HCT116 (cell line): ENCODE results near the gene TRMT1. TPM values are rescaled to one million over a fixed set of nuclear protein-coding genes. Genes with fewer than 3 reads are reported as not detected.

Experiments
- ATAC-seq: fragments of 200-7000 bp; cut with Tn5 transposase; 2 replicates; pipeline ENCODE4 v1.9.1; 2020; ENCODE audit warnings: mild to moderate bottlenecking, moderate library complexity
- BruUV-seq: library from RNA; stranded (reverse); fragments of 400-500 nt; replicated peaks from 2 replicates; lab custom pipeline; 2021; lab: Mats Ljungman, UMichigan
- CTCF ChIA-PET: fragments of 300-600 bp; sonication (Branson Sonifier 250); formaldehyde crosslinking; loops from one replicate; lab custom pipeline; 2021; ENCODE audit warnings: antibody characterized with exemption; lab: Charles Lee
- POLR2A ChIA-PET: fragments of 300-600, 350-600 bp; sonication (Branson Sonifier 250); formaldehyde crosslinking; loops from one replicate; lab custom pipeline; 2021; ENCODE audit warnings: antibody characterized with exemption; lab: Charles Lee
- RAD21 ChIA-PET, 2 experiments: fragments of 300-600 bp; sonication (Branson Sonifier 250); formaldehyde crosslinking; loops; one replicate each; lab custom pipeline; 2023; ENCODE audit warnings: low total read pairs in 2 of 2; ENCODE audit not compliant: uncharacterized antibody in 2 of 2, unreplicated experiment in 2 of 2, low non-redundant PET in 1 of 2; lab: Charles Lee
- DNase-seq: peaks from one replicate; pipeline ENCODE4 v3.0.0-alpha.2; 2010; ENCODE audit warnings: low read depth, low spot score
- H2AFZ ChIP-seq: fragments of 200-600 bp; shearing (Covaris generic), sonication (generic); 2 replicates; pipeline ENCODE4 v1.6.1; 2017; ENCODE audit warnings: low read depth, mixed run types, mixed read lengths, antibody characterized with exemption, low read length; ENCODE audit not compliant: poor library complexity, severe bottlenecking
- H3K27ac ChIP-seq: 2 replicates; pipeline ENCODE4 v1.5.1; 2012; ENCODE audit warnings: low read depth, low read length
- H3K27me3 ChIP-seq: fragments of 200-600 bp; sonication (generic); 2 replicates; pipeline ENCODE4 v1.6.1; 2016; ENCODE audit warnings: mixed run types, low read length, mixed read lengths; ENCODE audit not compliant: insufficient read depth
- H3K36me3 ChIP-seq, 2 experiments: fragments of 200-500 bp in 1 of 2; fragments of 200-600 bp in 1 of 2; sonication (Bioruptor generic) in 1 of 2; sonication (generic) in 1 of 2; 2 replicates each; pipeline versions ENCODE4 v1.5.1 to v1.6.1; 2014 to 2016; ENCODE audit warnings: low read length in 2 of 2, inconsistent platforms in 1 of 2, mixed read lengths in 1 of 2, mixed run types in 1 of 2; ENCODE audit not compliant: insufficient read depth in 2 of 2, control insufficient read depth in 1 of 2
- H3K4me1 ChIP-seq, 2 experiments: fragments of 200-600 bp in 1 of 2; sonication (generic) in 1 of 2; 2 replicates each; pipeline versions ENCODE4 v1.5.1 to v1.6.1; 2012 to 2017; ENCODE audit warnings: low read length in 2 of 2, inconsistent platforms in 1 of 2, mild to moderate bottlenecking in 1 of 2, mixed read lengths in 1 of 2, mixed run types in 1 of 2, moderate library complexity in 1 of 2; ENCODE audit not compliant: insufficient read depth in 2 of 2, control insufficient read depth in 1 of 2
- H3K4me2 ChIP-seq: fragments of 200-600 bp; sonication (generic); 2 replicates; pipeline ENCODE4 v1.6.1; 2017; ENCODE audit warnings: mixed run types, low read length, mixed read lengths
- H3K4me3 ChIP-seq, 2 experiments: fragments of 200-600 bp in 1 of 2; sonication (generic) in 1 of 2; replicated peaks in 1 of 2; 2 replicates each; pipeline ENCODE4 v1.5.1; 2011 to 2016; ENCODE audit warnings: low read length in 2 of 2, control low read depth in 1 of 2, low read depth in 1 of 2, mild to moderate bottlenecking in 1 of 2, mixed read lengths in 1 of 2, mixed run types in 1 of 2
- H3K79me2 ChIP-seq: fragments of 200-600 bp; sonication (generic); 2 replicates; pipeline ENCODE4 v1.6.1; 2017; ENCODE audit warnings: mild to moderate bottlenecking, mixed run types, low read length, moderate library complexity, mixed read lengths; ENCODE audit not compliant: insufficient read depth
- H3K9ac ChIP-seq: fragments of 200-600 bp; sonication (generic); 2 replicates; pipeline ENCODE4 v1.6.1; 2016; ENCODE audit warnings: low read length, mixed read lengths
- H3K9me2 ChIP-seq: fragments of 200-600 bp; sonication (generic), shearing (Covaris generic); 2 replicates; pipeline ENCODE4 v1.6.1; 2017; ENCODE audit warnings: mixed run types, mild to moderate bottlenecking, moderate library complexity; ENCODE audit not compliant: insufficient read depth
- H3K9me3 ChIP-seq, 2 experiments: fragments of 200-500 bp in 1 of 2; fragments of 200-600 bp in 1 of 2; sonication (Bioruptor generic) in 1 of 2; sonication (generic) in 1 of 2; 2 replicates each; pipeline ENCODE4 v1.6.1; 2014 to 2017; ENCODE audit warnings: low read length in 2 of 2, mixed read lengths in 2 of 2, inconsistent platforms in 1 of 2, low read depth in 1 of 2, mild to moderate bottlenecking in 1 of 2, mixed run types in 1 of 2, moderate library complexity in 1 of 2; ENCODE audit not compliant: control insufficient read depth in 1 of 2, insufficient read depth in 1 of 2
- H4K20me1 ChIP-seq: fragments of 200-600 bp; sonication (generic), shearing (Covaris generic); 2 replicates; pipeline ENCODE4 v1.6.1; 2017; ENCODE audit warnings: mixed run types, mild to moderate bottlenecking, moderate library complexity; ENCODE audit not compliant: insufficient read depth
- EGR1 ChIP-seq: IDR thresholded peaks from 2 replicates; pipeline ENCODE4 v1.6.1; 2012; ENCODE audit warnings: low read depth
- ELF1 ChIP-seq: IDR thresholded peaks from 2 replicates; pipeline ENCODE4 v1.6.1; 2012; ENCODE audit warnings: low read depth, borderline replicate concordance
- EZH2phosphoT487 ChIP-seq: fragments of 200-600 bp; IDR thresholded peaks from 2 replicates; pipeline ENCODE4 v1.6.1; 2018; ENCODE audit warnings: antibody characterized with exemption, borderline replicate concordance
- FOSL1 ChIP-seq: IDR thresholded peaks from 2 replicates; pipeline ENCODE4 v1.6.1; 2012; ENCODE audit warnings: low read depth
- POLR2A ChIP-seq: IDR thresholded peaks from 2 replicates; pipeline ENCODE4 v1.7.0; 2011; ENCODE audit warnings: borderline replicate concordance; ENCODE audit not compliant: insufficient read depth, insufficient read length; ENCODE audit errors: extremely low read depth
- POLR2AphosphoS5 ChIP-seq: IDR thresholded peaks from 2 replicates; pipeline ENCODE4 v1.6.1; 2011; ENCODE audit warnings: mild to moderate bottlenecking, low read depth, low read length, moderate library complexity
- SIN3A ChIP-seq: IDR thresholded peaks from 2 replicates; pipeline ENCODE4 v1.6.1; 2012; ENCODE audit warnings: low read depth
- TCF7L2 ChIP-seq: IDR thresholded peaks from 2 replicates; pipeline ENCODE4 v1.7.0; 2011; ENCODE audit warnings: borderline replicate concordance, inconsistent platforms; ENCODE audit not compliant: insufficient read depth, insufficient read length; ENCODE audit errors: extremely low read depth
- intact Hi-C: fragments of 100-400 bp; cut with micrococcal nuclease; formaldehyde crosslinking; loops from 2 replicates; pipeline ENCODE4 v1.10.0; 2022
- total RNA-seq: library from RNA; stranded (reverse); gene quantifications from one replicate; pipeline ENCODE4 v1.2.1, GENCODE V29; 2021; ENCODE audit not compliant: unreplicated experiment
- TF ChIP-seq, protein P1 (sequence below): IDR thresholded peaks from 2 replicates; pipeline ENCODE4 v1.6.1; 2012
- TF ChIP-seq, protein P2 (sequence below), 3 experiments: fragments of 200-600 bp in 1 of 3; sonication (generic) in 1 of 3; IDR thresholded peaks in 2 of 3; conservative IDR thresholded peaks in 1 of 3; 2 replicates each; pipeline ENCODE4 v1.5.1; 2012 to 2017; ENCODE audit warnings: low read depth in 2 of 3, low read length in 2 of 3, antibody characterized with exemption in 1 of 3, borderline replicate concordance in 1 of 3, control low read depth in 1 of 3, mild to moderate bottlenecking in 1 of 3, mixed read lengths in 1 of 3, mixed run types in 1 of 3, moderate library complexity in 1 of 3; ENCODE audit not compliant: insufficient read depth in 1 of 3
- TF ChIP-seq, protein P3 (sequence below): IDR thresholded peaks from 2 replicates; pipeline ENCODE4 v1.6.1; 2011; ENCODE audit warnings: mild to moderate bottlenecking, low read length, moderate library complexity; ENCODE audit not compliant: insufficient replicate concordance; ENCODE audit errors: extremely low read depth
- TF ChIP-seq, protein P4 (sequence below): IDR thresholded peaks from 2 replicates; pipeline ENCODE4 v1.6.1; 2012

Gene TRMT1
- total RNA-seq, 1 experiment from 2014 or later, result 84.4 TPM

DNA sequence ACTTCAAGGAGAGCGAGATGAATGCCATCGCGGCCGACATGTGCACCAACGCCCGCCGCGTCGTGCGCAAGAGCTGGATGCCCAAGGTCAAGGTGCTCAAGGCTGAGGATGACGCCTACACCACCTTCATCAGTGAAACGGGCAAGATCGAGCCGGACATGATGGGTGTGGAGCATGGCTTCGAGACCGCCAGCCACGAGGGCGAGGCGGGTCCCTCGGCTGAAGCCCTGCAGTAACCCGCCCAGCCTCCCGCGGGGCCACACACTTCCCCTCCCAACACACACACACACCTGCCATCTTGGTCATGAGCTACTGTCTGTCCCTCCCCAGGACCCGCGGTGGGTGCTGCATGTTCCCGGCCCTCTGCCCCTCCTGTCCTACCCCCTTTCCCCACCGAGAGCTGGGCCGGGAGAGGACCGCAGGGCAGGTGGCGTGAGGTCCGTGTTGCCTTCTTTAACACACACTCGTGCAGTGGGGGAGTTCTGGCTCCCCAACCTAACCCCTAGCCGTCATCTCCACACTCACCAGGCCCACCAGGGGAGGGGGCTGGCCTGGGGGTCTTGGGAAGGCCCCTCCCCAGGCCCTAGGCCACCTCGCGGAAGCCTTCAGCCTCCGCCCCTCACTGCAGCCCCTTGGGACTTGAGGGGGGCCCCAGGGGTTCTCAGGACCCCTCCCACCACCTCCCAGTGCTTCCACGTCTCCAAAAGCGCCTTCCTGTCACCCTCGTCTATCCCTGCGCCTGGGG lies 21.8 kb upstream of the TRMT1 start:
- Histone ChIP-seq H3K9me2 (no peaks in the 10 kb centered on the region), H2AFZ (no peak overlapping the region), H3K4me3 (no peak overlapping the region), H4K20me1 (peaks cover 4% of the 10 kb centered on the region; the same call in 1 of the 2 replicates), H3K9me3 (no peaks in the 10 kb centered on the region), H3K9ac (no peak overlapping the region), H3K27ac (no peak overlapping the region; the same call in 1 of the 2 replicates), H3K79me2 (peaks cover 16% of the 10 kb centered on the region), H3K4me1 (peaks cover 20 to 36% of the 10 kb centered on the region in 2 experiments), H3K27me3 (no peaks in the 10 kb centered on the region), H3K36me3 (peaks cover 12 to 29% of the 10 kb centered on the region in 2 experiments; a peak in 3 of 4 replicates), H3K4me2 (no peak overlapping the region)
- CTCF ChIA-PET, result no interaction called here
- no TSS peak for BruUV-seq
- no peak for ATAC-seq
- POLR2A ChIA-PET, result interaction anchor here (0.7 kb wide), 1 partner anchor 9 kb away, joined by 3 read pairs; no protein-coding TSS in a partner anchor
- DNase-seq, result no peak
- intact Hi-C loops, result no loop called here
- no peak for TF ChIP-seq SIN3A
- TF ChIP-seq ELF1, result no peak
- TF ChIP-seq TCF7L2, result no peak
- TF ChIP-seq FOSL1, result no peak
- RAD21 ChIA-PET, result no interaction called here

DNA sequence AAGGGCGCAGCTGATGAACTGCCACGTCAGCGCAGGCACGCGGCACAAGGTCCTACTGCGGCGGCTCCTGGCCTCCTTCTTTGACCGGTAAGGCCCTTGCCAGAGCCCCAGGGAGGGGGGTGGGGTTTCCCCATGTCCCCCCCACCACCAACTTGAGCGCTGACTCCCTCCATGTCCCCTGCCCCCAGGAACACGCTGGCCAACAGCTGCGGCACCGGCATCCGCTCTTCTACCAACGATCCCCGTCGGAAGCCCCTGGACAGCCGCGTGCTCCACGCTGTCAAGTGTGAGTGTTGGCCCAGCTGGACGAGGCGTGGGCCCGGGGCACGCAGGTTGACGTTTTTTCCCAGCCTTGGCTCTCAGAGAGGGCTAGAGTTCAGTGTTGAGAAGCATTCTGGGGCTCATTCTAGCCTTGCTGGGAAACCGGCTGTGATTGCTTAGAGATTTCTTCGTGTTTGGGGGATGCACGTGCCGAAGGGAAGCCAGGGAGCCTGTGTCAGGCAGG lies 20.8 kb upstream of the TRMT1 start:
- H3K9me3 ChIP-seq, result no peaks in the 10 kb centered on the region
- ATAC-seq, result no peak
- no peak overlapping the region for H3K27ac ChIP-seq
- intact Hi-C loops, result no loop called here
- peaks cover 12 to 35% of the 10 kb centered on the region in 2 experiments; a peak in 3 of 4 replicates for H3K36me3 ChIP-seq
- no peaks in the 10 kb centered on the region for H3K27me3 ChIP-seq
- BruUV-seq, result no TSS peak
- H3K9me2 ChIP-seq, result no peaks in the 10 kb centered on the region
- H3K4me1 ChIP-seq, result peaks cover 13 to 34% of the 10 kb centered on the region in 2 experiments
- ChIA-PET CTCF (no interaction called here), POLR2A (no interaction called here), RAD21 (no interaction called here)
- no peak for DNase-seq
- peaks cover 26% of the 10 kb centered on the region for H3K79me2 ChIP-seq
- H3K9ac ChIP-seq, result no peak overlapping the region
- no peak overlapping the region for H2AFZ ChIP-seq
- H3K4me2 ChIP-seq, result no peak overlapping the region
- no peak overlapping the region for H3K4me3 ChIP-seq
- H4K20me1 ChIP-seq, result peaks cover 6% of the 10 kb centered on the region; the same call in 1 of the 2 replicates
- no peak for TF ChIP-seq FOSL1
- no peak for TF ChIP-seq POLR2AphosphoS5
- TF ChIP-seq, protein P1, sequence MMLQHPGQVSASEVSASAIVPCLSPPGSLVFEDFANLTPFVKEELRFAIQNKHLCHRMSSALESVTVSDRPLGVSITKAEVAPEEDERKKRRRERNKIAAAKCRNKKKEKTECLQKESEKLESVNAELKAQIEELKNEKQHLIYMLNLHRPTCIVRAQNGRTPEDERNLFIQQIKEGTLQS, result no peak
- no peak for TF ChIP-seq EZH2phosphoT487
- TF ChIP-seq, protein P2, sequence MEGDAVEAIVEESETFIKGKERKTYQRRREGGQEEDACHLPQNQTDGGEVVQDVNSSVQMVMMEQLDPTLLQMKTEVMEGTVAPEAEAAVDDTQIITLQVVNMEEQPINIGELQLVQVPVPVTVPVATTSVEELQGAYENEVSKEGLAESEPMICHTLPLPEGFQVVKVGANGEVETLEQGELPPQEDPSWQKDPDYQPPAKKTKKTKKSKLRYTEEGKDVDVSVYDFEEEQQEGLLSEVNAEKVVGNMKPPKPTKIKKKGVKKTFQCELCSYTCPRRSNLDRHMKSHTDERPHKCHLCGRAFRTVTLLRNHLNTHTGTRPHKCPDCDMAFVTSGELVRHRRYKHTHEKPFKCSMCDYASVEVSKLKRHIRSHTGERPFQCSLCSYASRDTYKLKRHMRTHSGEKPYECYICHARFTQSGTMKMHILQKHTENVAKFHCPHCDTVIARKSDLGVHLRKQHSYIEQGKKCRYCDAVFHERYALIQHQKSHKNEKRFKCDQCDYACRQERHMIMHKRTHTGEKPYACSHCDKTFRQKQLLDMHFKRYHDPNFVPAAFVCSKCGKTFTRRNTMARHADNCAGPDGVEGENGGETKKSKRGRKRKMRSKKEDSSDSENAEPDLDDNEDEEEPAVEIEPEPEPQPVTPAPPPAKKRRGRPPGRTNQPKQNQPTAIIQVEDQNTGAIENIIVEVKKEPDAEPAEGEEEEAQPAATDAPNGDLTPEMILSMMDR (IDR thresholded peaks at IDR 0.05 in 2 of 3, conservative IDR thresholded peaks at IDR 0.05 in 1 of 3; ENCODE audit: borderline replicate concordance in 1 of 3, insufficient read depth in 1 of 3, low read depth in 2 of 3, low read length in 2 of 3), result no peak
- no peak for TF ChIP-seq EGR1
- TF ChIP-seq, protein P3, sequence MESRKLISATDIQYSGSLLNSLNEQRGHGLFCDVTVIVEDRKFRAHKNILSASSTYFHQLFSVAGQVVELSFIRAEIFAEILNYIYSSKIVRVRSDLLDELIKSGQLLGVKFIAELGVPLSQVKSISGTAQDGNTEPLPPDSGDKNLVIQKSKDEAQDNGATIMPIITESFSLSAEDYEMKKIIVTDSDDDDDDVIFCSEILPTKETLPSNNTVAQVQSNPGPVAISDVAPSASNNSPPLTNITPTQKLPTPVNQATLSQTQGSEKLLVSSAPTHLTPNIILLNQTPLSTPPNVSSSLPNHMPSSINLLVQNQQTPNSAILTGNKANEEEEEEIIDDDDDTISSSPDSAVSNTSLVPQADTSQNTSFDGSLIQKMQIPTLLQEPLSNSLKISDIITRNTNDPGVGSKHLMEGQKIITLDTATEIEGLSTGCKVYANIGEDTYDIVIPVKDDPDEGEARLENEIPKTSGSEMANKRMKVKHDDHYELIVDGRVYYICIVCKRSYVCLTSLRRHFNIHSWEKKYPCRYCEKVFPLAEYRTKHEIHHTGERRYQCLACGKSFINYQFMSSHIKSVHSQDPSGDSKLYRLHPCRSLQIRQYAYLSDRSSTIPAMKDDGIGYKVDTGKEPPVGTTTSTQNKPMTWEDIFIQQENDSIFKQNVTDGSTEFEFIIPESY, result no peak
- TF ChIP-seq, protein P4, sequence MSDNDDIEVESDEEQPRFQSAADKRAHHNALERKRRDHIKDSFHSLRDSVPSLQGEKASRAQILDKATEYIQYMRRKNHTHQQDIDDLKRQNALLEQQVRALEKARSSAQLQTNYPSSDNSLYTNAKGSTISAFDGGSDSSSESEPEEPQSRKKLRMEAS, result no peak
- TF ChIP-seq POLR2A, result no peak
